ENCODE measurements around the gene ALOX5AP. TPM values are rescaled to one million over a fixed set of nuclear protein-coding genes. Genes with fewer than 3 reads are reported as not detected.

ALOX5AP gene
- total RNA-seq, 2 experiments from 2014 or later = 31.8 to 33.8 TPM

GRCh38 chr13:30796631-30797601 is 61.6 kb downstream of the ALOX5AP start:
- POLR2A ChIA-PET = interaction anchor here (1.1 to 1.7 kb wide), 3 partner anchors 22 to 57 kb away, joined by 3 to 7 read pairs (median 3); no protein-coding TSS in a partner anchor
- H3K36me3 Mint-ChIP-seq = no peaks in the 10 kb centered on the region
- H3K27me3 Mint-ChIP-seq = no peaks in the 10 kb centered on the region

GRCh38 chr13:30797847-30798535 is 62.6 kb downstream of the ALOX5AP start:
- H3K27ac Mint-ChIP-seq = no peak overlapping the region
- POLR2A ChIA-PET = interaction anchor here (1.1 kb wide), 1 partner anchor 54 kb away, joined by 3 read pairs; no protein-coding TSS in a partner anchor

More at GRCh38 chr13:30796631-30797601, 61.6 kb downstream of the ALOX5AP start:
- peak overlapping the region; percentile 36 for H3K27ac Mint-ChIP-seq
- CTCF ChIA-PET = interaction anchor here (0.7 to 2.6 kb wide), 8 partner anchors 8 to 335 kb away, joined by 3 to 11 read pairs (median 4); no protein-coding TSS in a partner anchor
- intact Hi-C loops (cut with micrococcal nuclease) = loop anchor here (1.0 to 10.0 kb wide), 6 partner anchors 22 to 422 kb away; partner anchors contain the start of gene USPL1
- no peaks in the 10 kb centered on the region for H3K9me3 Mint-ChIP-seq
- H3K4me3 Mint-ChIP-seq = peak overlapping the region; percentile 28
- H3K4me1 Mint-ChIP-seq (ENCODE audit: low read depth) = peaks cover 33% of the 10 kb centered on the region
- DNase-seq = peak; percentile 60

GRCh38 chr13:30798776-30799355 is 63.5 kb downstream of the ALOX5AP start:
- Mint-ChIP-seq H3K27ac (no peak overlapping the region), H3K4me1 (ENCODE audit: low read depth) (peaks cover 42% of the 10 kb centered on the region), H3K27me3 (no peaks in the 10 kb centered on the region), H3K36me3 (no peaks in the 10 kb centered on the region), H3K4me3 (no peak overlapping the region), H3K9me3 (no peaks in the 10 kb centered on the region)
- intact Hi-C loops (cut with micrococcal nuclease) = loop anchor here (10.0 kb wide), 1 partner anchor 424 kb away; no protein-coding TSS in a partner anchor
- ChIA-PET POLR2A (no interaction called here), CTCF (no interaction called here)
- DNase-seq = no peak

More at GRCh38 chr13:30797847-30798535, 62.6 kb downstream of the ALOX5AP start:
- Mint-ChIP-seq H3K9me3 (no peaks in the 10 kb centered on the region), H3K4me3 (no peak overlapping the region), H3K27me3 (no peaks in the 10 kb centered on the region), H3K36me3 (no peaks in the 10 kb centered on the region), H3K4me1 (ENCODE audit: low read depth) (peaks cover 38% of the 10 kb centered on the region)
- CTCF ChIA-PET = interaction anchor here (1.0 to 1.7 kb wide), 3 partner anchors 58 to 336 kb away, joined by 4 to 10 read pairs (median 4); no protein-coding TSS in a partner anchor
- no peak for DNase-seq
- intact Hi-C loops (cut with micrococcal nuclease) = loop anchor here (1.0 to 10.0 kb wide), 6 partner anchors 23 to 423 kb away; partner anchors contain the start of gene USPL1

GRCh38 chr13:30799356-30799824 is 64.0 kb downstream of the ALOX5AP start:
- Mint-ChIP-seq H3K27me3 (no peaks in the 10 kb centered on the region), H3K4me1 (ENCODE audit: low read depth) (peaks cover 42% of the 10 kb centered on the region), H3K27ac (no peak overlapping the region), H3K9me3 (no peaks in the 10 kb centered on the region), H3K4me3 (no peak overlapping the region), H3K36me3 (no peaks in the 10 kb centered on the region)
- intact Hi-C loops (cut with micrococcal nuclease) = loop anchor here (10.0 kb wide), 1 partner anchor 425 kb away; no protein-coding TSS in a partner anchor
- ChIA-PET CTCF (no interaction called here), POLR2A (no interaction called here)
- no peak for DNase-seq

GRCh38 chr13:30800107-30800506 is 64.8 kb downstream of the ALOX5AP start:
- intact Hi-C loops (cut with micrococcal nuclease) = loop anchor here (5.0 kb wide), 2 partner anchors 223 to 333 kb away; partner anchors contain the start of gene HMGB1
- ChIA-PET CTCF (no interaction called here), POLR2A (no interaction called here)
- DNase-seq = no peak
- H3K27me3 Mint-ChIP-seq = no peaks in the 10 kb centered on the region
- no peaks in the 10 kb centered on the region for H3K9me3 Mint-ChIP-seq
- H3K4me3 Mint-ChIP-seq = no peak overlapping the region
- peaks cover 38% of the 10 kb centered on the region for H3K4me1 Mint-ChIP-seq (ENCODE audit: low read depth)
- H3K36me3 Mint-ChIP-seq = no peaks in the 10 kb centered on the region
- H3K27ac Mint-ChIP-seq = no peak overlapping the region

GRCh38 chr13:30802501-30802900 is 67.2 kb downstream of the ALOX5AP start:
- H3K27me3 Mint-ChIP-seq = no peaks in the 10 kb centered on the region
- DNase-seq = no peak
- intact Hi-C loops (cut with micrococcal nuclease) = loop anchor here (2.0 to 5.0 kb wide), 3 partner anchors 225 to 670 kb away; partner anchors contain the start of gene HMGB1
- no peaks in the 10 kb centered on the region for H3K36me3 Mint-ChIP-seq
- H3K4me3 Mint-ChIP-seq = no peak overlapping the region
- peaks cover 16% of the 10 kb centered on the region for H3K4me1 Mint-ChIP-seq (ENCODE audit: low read depth)
- no peak overlapping the region for H3K27ac Mint-ChIP-seq
- ChIA-PET CTCF (interaction anchor here (0.6 to 2.4 kb wide), 11 partner anchors 10 to 670 kb away, joined by 3 to 8 read pairs (median 3); partner anchors contain the start of gene HMGB1), POLR2A (no interaction called here)
- no peaks in the 10 kb centered on the region for H3K9me3 Mint-ChIP-seq

- CTCF ChIA-PET = interaction anchor here (0.6 to 3.1 kb wide), 18 partner anchors 11 to 670 kb away, joined by 3 to 12 read pairs (median 4); partner anchors contain the start of gene HMGB1
These were observed 67.7 kb downstream of the ALOX5AP start for GRCh38 chr13:30802953-30803478.

GRCh38 chr13:30803749-30804148 is 68.4 kb downstream of the ALOX5AP start:
- no peaks in the 10 kb centered on the region for H3K9me3 Mint-ChIP-seq
- no peak overlapping the region for H3K27ac Mint-ChIP-seq
- POLR2A ChIA-PET = interaction anchor here (0.5 to 1.1 kb wide), 2 partner anchors 185 to 429 kb away, joined by 3 to 4 read pairs; no protein-coding TSS in a partner anchor
- H3K4me1 Mint-ChIP-seq (ENCODE audit: low read depth) = peaks cover 20% of the 10 kb centered on the region
- CTCF ChIA-PET = interaction anchor here (0.6 to 3.1 kb wide), 12 partner anchors 14 to 671 kb away, joined by 3 to 12 read pairs (median 4); partner anchors contain the start of gene HMGB1
- intact Hi-C loops (cut with micrococcal nuclease) = loop anchor here (1.0 to 5.0 kb wide), 5 partner anchors 124 to 671 kb away; partner anchors contain the start of gene HMGB1
- DNase-seq = no peak
- no peaks in the 10 kb centered on the region for H3K27me3 Mint-ChIP-seq
- no peaks in the 10 kb centered on the region for H3K36me3 Mint-ChIP-seq
- H3K4me3 Mint-ChIP-seq = no peak overlapping the region

More at GRCh38 chr13:30802953-30803478, 67.7 kb downstream of the ALOX5AP start:
- DNase-seq = peak; percentile 89
- Mint-ChIP-seq H3K36me3 (no peaks in the 10 kb centered on the region), H3K4me1 (ENCODE audit: low read depth) (peaks cover 14% of the 10 kb centered on the region), H3K9me3 (no peaks in the 10 kb centered on the region), H3K27me3 (no peaks in the 10 kb centered on the region), H3K4me3 (no peak overlapping the region), H3K27ac (no peak overlapping the region)
- intact Hi-C loops (cut with micrococcal nuclease) = loop anchor here (1.0 to 5.0 kb wide), 5 partner anchors 124 to 670 kb away; partner anchors contain the start of gene HMGB1
- POLR2A ChIA-PET = interaction anchor here (0.5 kb wide), 1 partner anchor 429 kb away, joined by 3 read pairs; no protein-coding TSS in a partner anchor

GRCh38 chr13:30804474-30804873 is 69.1 kb downstream of the ALOX5AP start:
- POLR2A ChIA-PET = interaction anchor here (1.1 kb wide), 1 partner anchor 186 kb away, joined by 4 read pairs; no protein-coding TSS in a partner anchor
- intact Hi-C loops (cut with micrococcal nuclease) = loop anchor here (5.0 kb wide), 2 partner anchors 227 to 337 kb away; partner anchors contain the start of gene HMGB1
- peaks cover 23% of the 10 kb centered on the region for H3K4me1 Mint-ChIP-seq (ENCODE audit: low read depth)

GRCh38 chr13:30805132-30805537 is 69.8 kb downstream of the ALOX5AP start:
- intact Hi-C loops (cut with micrococcal nuclease) = no loop called here
- no peak for DNase-seq
- H3K27me3 Mint-ChIP-seq = no peaks in the 10 kb centered on the region
- ChIA-PET POLR2A (interaction anchor here (1.1 kb wide), 1 partner anchor 187 kb away, joined by 4 read pairs; no protein-coding TSS in a partner anchor), CTCF (interaction anchor here (1.0 to 3.1 kb wide), 6 partner anchors 9 to 673 kb away, joined by 3 to 12 read pairs (median 4); no protein-coding TSS in a partner anchor)
- peaks cover 20% of the 10 kb centered on the region for H3K4me1 Mint-ChIP-seq (ENCODE audit: low read depth)
- H3K27ac Mint-ChIP-seq = no peak overlapping the region
- H3K4me3 Mint-ChIP-seq = no peak overlapping the region
- H3K9me3 Mint-ChIP-seq = no peaks in the 10 kb centered on the region
- H3K36me3 Mint-ChIP-seq = no peaks in the 10 kb centered on the region

More at GRCh38 chr13:30804474-30804873, 69.1 kb downstream of the ALOX5AP start:
- H3K4me3 Mint-ChIP-seq = no peak overlapping the region
- H3K36me3 Mint-ChIP-seq = no peaks in the 10 kb centered on the region
- no peaks in the 10 kb centered on the region for H3K27me3 Mint-ChIP-seq
- DNase-seq = no peak
- no peaks in the 10 kb centered on the region for H3K9me3 Mint-ChIP-seq
- CTCF ChIA-PET = interaction anchor here (1.0 to 3.1 kb wide), 10 partner anchors 8 to 672 kb away, joined by 3 to 12 read pairs (median 6); partner anchors contain the start of gene HMGB1
- H3K27ac Mint-ChIP-seq = no peak overlapping the region

Measured in activated CD4-positive, alpha-beta memory T cell treated with anti-CD3 and anti-CD28 coated beads for 36 hours (primary cell).